PC-3 (cell line): Measurements from ENCODE around the gene FDXACB1. TPM values are rescaled to one million over a fixed set of nuclear protein-coding genes. Genes with fewer than 3 reads are reported as not detected.
"Not testable (repeated sequence)": the region's sequence is repeated elsewhere in the genome, so short reads cannot be mapped to it uniquely, and the experiment has no call there.

Experiments
- ATAC-seq: fragments of 200-7000 bp; cut with Tn5 transposase; 2 replicates; pipeline ENCODE4 v1.9.1; 2020; ENCODE audit warnings: mild to moderate bottlenecking, moderate library complexity
- BruUV-seq: library from RNA; stranded (reverse); fragments of 400-500 nt; replicated peaks from 2 replicates; lab custom pipeline; 2021; lab: Mats Ljungman, UMichigan
- CTCF ChIA-PET: fragments of 300-600 bp; sonication (Branson Sonifier 250); formaldehyde crosslinking; loops from one replicate; lab custom pipeline; 2022; ENCODE audit warnings: antibody characterized with exemption; lab: Charles Lee
- POLR2A ChIA-PET: fragments of 300-600 bp; sonication (Branson Sonifier 250); formaldehyde crosslinking; loops from one replicate; lab custom pipeline; 2022; ENCODE audit warnings: antibody characterized with exemption; ENCODE audit not compliant: unreplicated experiment; lab: Charles Lee
- DNase-seq: peaks from one replicate; pipeline ENCODE4 v3.0.0-alpha.2; 2015
- H2AFZ ChIP-seq: fragments of 300-600 bp; sonication (generic); 2 replicates; pipeline ENCODE4 v1.6.0; 2016; ENCODE audit warnings: antibody characterized with exemption, low read length
- H3F3A ChIP-seq: fragments of 300-600 bp; sonication (generic); one replicate; pipeline ENCODE4 v1.6.0; 2017; ENCODE audit warnings: antibody characterized with exemption, low read length, control low read depth, mild to moderate bottlenecking; ENCODE audit not compliant: unreplicated experiment
- H3K27ac ChIP-seq: fragments of 300-600 bp; sonication (generic); 2 replicates; pipeline ENCODE4 v1.5.1; 2016; ENCODE audit warnings: mild to moderate bottlenecking, low read length
- H3K27me3 ChIP-seq: fragments of 300-600 bp; sonication (generic); 2 replicates; pipeline ENCODE4 v1.6.1; 2016; ENCODE audit warnings: low read length, mixed read lengths
- H3K36me3 ChIP-seq: fragments of 300-600 bp; sonication (generic); 2 replicates; pipeline ENCODE4 v1.6.1; 2016; ENCODE audit warnings: low read depth, mixed run types, low read length, mixed read lengths
- H3K4me1 ChIP-seq: fragments of 300-600 bp; sonication (generic); 2 replicates; pipeline ENCODE4 v1.5.1; 2016; ENCODE audit warnings: low read length; ENCODE audit not compliant: insufficient read depth
- H3K4me2 ChIP-seq: fragments of 300-600 bp; sonication (generic); 2 replicates; pipeline ENCODE4 v1.6.0; 2016; ENCODE audit warnings: low read length
- H3K4me3 ChIP-seq: fragments of 300-600 bp; sonication (generic); 2 replicates; pipeline ENCODE4 v1.5.1; 2016; ENCODE audit warnings: mild to moderate bottlenecking, low read length, mixed read lengths
- H3K79me2 ChIP-seq: fragments of 300-600 bp; sonication (generic); 2 replicates; pipeline ENCODE4 v1.6.1; 2017; ENCODE audit warnings: low read length, mixed read lengths
- H3K9ac ChIP-seq: fragments of 300-600 bp; sonication (generic); 2 replicates; pipeline ENCODE4 v1.6.0; 2016; ENCODE audit warnings: mild to moderate bottlenecking, low read length
- H3K9me2 ChIP-seq: fragments of 300-600 bp; sonication (generic); replicated peaks from 2 replicates; pipeline ENCODE4 v1.6.1; 2016; ENCODE audit warnings: mixed run types, low read length, mixed read lengths
- H3K9me3 ChIP-seq: fragments of 300-600 bp; sonication (generic); 2 replicates; pipeline ENCODE4 v1.6.1; 2016; ENCODE audit warnings: low read length, mixed read lengths
- H4K20me1 ChIP-seq: fragments of 300-600 bp; sonication (generic); 2 replicates; pipeline ENCODE4 v1.6.1; 2016; ENCODE audit warnings: low read length, mixed read lengths
- EZH2 ChIP-seq: fragments of 300-600 bp; sonication (generic); IDR thresholded peaks from one replicate; pipeline ENCODE4 v1.6.1; 2017; ENCODE audit warnings: antibody characterized with exemption, mild to moderate bottlenecking, low read length; ENCODE audit not compliant: unreplicated experiment
- EZH2phosphoT487 ChIP-seq: fragments of 300-600 bp; sonication (generic); IDR thresholded peaks from 2 replicates; pipeline ENCODE4 v1.6.1; 2018; ENCODE audit warnings: mild to moderate bottlenecking, antibody characterized with exemption, low read length, borderline replicate concordance
- intact Hi-C: fragments of 100-400 bp; cut with micrococcal nuclease; formaldehyde crosslinking; loops from 2 replicates; pipeline ENCODE4 v1.9.0; 2023
- total RNA-seq: library from RNA; depleted of rRNA; stranded (reverse); fragments of >200 nt; gene quantifications from 2 replicates; pipeline ENCODE4 v1.2.3, GENCODE V29; 2014
- TF ChIP-seq, protein P1 (sequence below): fragments of 300-600 bp; sonication (generic); conservative IDR thresholded peaks from 2 replicates; pipeline ENCODE4 v1.5.1; 2017; ENCODE audit warnings: antibody characterized with exemption, low read depth, mild to moderate bottlenecking, low read length

Gene FDXACB1
- total RNA-seq, 1 experiment from 2014 or later: 3.0 TPM

DNA sequence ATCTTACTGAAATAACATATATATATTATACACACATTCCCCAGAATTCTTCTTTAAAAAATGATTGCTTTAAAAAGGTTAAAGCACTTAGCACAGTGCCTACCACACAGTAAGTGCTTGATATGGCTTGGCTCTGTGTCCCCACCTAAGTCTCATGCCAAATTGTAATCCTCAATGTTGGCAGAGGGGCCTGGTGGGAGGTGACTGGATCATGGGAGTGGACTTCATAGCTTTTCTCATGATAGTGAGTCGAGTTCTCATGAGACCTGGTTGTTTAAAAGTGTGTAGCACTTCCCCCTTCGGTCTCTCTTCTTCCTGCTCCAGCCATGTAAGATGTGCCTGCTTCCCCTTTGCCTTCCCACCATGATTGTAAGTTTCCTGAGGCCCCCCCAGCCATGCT lies 26.4 kb upstream of the FDXACB1 start:
- H4K20me1 ChIP-seq: no peaks in the 10 kb centered on the region
- no peak for DNase-seq
- no peak overlapping the region for H3K4me2 ChIP-seq
- H2AFZ ChIP-seq: no peak overlapping the region
- no TSS peak for BruUV-seq
- no peaks in the 10 kb centered on the region for H3K9me3 ChIP-seq
- no peak for ATAC-seq
- H3F3A ChIP-seq: no peaks in the 10 kb centered on the region
- no peaks in the 10 kb centered on the region for H3K36me3 ChIP-seq
- no peak overlapping the region for H3K4me3 ChIP-seq
- H3K9ac ChIP-seq: no peak overlapping the region
- intact Hi-C loops: no loop called here
- no peaks in the 10 kb centered on the region for H3K79me2 ChIP-seq
- ChIA-PET POLR2A (no interaction called here), CTCF (no interaction called here)
- 0 out of 2 replicates have a peak, but pooled peaks cover 5% of the 10 kb centered on the region for H3K27me3 ChIP-seq
- no peak for TF ChIP-seq EZH2phosphoT487
- TF ChIP-seq, protein P1, sequence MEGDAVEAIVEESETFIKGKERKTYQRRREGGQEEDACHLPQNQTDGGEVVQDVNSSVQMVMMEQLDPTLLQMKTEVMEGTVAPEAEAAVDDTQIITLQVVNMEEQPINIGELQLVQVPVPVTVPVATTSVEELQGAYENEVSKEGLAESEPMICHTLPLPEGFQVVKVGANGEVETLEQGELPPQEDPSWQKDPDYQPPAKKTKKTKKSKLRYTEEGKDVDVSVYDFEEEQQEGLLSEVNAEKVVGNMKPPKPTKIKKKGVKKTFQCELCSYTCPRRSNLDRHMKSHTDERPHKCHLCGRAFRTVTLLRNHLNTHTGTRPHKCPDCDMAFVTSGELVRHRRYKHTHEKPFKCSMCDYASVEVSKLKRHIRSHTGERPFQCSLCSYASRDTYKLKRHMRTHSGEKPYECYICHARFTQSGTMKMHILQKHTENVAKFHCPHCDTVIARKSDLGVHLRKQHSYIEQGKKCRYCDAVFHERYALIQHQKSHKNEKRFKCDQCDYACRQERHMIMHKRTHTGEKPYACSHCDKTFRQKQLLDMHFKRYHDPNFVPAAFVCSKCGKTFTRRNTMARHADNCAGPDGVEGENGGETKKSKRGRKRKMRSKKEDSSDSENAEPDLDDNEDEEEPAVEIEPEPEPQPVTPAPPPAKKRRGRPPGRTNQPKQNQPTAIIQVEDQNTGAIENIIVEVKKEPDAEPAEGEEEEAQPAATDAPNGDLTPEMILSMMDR: no peak
- TF ChIP-seq EZH2: no peak
- no peaks in the 10 kb centered on the region for H3K4me1 ChIP-seq
- no peak overlapping the region for H3K27ac ChIP-seq
- H3K9me2 ChIP-seq: no peaks in the 10 kb centered on the region

DNA sequence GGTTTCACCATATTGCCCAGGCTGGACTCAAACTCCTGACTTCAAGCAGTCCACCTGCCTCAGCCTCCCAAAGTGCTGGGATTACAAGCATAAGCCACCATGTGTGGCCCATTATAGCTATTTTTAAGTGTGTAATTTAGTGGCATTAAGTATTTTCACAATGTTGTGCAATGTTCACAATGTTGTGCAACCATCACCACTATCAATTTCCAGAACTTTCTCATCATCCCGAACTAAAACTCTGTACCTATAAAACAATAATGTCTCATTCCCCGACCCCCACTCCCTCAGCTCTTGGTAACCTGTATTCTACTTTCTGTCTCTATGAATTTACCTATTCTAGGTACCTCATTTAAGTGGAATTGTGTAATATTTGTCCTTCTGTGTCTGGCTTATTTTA lies 7.9 kb upstream of the FDXACB1 start:
- no peaks in the 10 kb centered on the region for H3K36me3 ChIP-seq
- H3F3A ChIP-seq: no peaks in the 10 kb centered on the region
- H3K9me3 ChIP-seq: no peaks in the 10 kb centered on the region
- POLR2A ChIA-PET: no interaction called here
- no peak overlapping the region for H3K9ac ChIP-seq
- H2AFZ ChIP-seq: no peak overlapping the region
- TF ChIP-seq EZH2 (no peak), EZH2phosphoT487 (no peak)
- TF ChIP-seq, protein P1: no peak
- no peak overlapping the region for H3K4me2 ChIP-seq
- H3K9me2 ChIP-seq: no peaks in the 10 kb centered on the region
- no peak for ATAC-seq
- no peak for DNase-seq
- no peak overlapping the region for H3K4me3 ChIP-seq
- no peaks in the 10 kb centered on the region for H3K4me1 ChIP-seq
- no peaks in the 10 kb centered on the region for H4K20me1 ChIP-seq
- no peak overlapping the region for H3K27ac ChIP-seq
- intact Hi-C loops: no loop called here
- BruUV-seq: no TSS peak
- H3K27me3 ChIP-seq: no peaks in the 10 kb centered on the region
- no peaks in the 10 kb centered on the region for H3K79me2 ChIP-seq
- CTCF ChIA-PET: no interaction called here

DNA sequence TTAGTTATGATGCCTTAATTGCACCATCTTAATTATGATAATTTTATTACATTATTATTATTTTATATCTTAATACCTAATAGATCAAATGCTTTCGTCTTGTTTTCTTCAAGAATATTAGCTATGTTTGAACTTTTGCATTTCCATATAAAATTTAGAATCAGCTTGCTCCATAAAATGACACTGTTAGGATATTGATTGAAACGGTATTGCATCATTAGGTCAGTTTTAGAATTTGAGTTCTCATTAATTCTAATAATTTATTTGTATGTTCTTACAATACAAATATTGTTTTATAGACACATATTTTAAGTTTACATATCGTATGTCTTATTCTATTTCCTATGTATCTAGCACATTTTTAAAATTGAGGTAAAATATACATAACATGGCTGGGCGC lies 7.1 kb upstream of the FDXACB1 start:
- H3K79me2 ChIP-seq: no peaks in the 10 kb centered on the region
- ATAC-seq (no peak), DNase-seq (no peak)
- H4K20me1 ChIP-seq: no peaks in the 10 kb centered on the region
- BruUV-seq: no TSS peak
- H3K4me1 ChIP-seq: no peaks in the 10 kb centered on the region
- CTCF ChIA-PET: no interaction called here
- no peak overlapping the region for H2AFZ ChIP-seq
- POLR2A ChIA-PET: no interaction called here
- TF ChIP-seq EZH2phosphoT487 (no peak), EZH2 (no peak)
- TF ChIP-seq, protein P1: no peak
- no peak overlapping the region for H3K27ac ChIP-seq
- no peak overlapping the region for H3K9ac ChIP-seq
- no peaks in the 10 kb centered on the region for H3K36me3 ChIP-seq
- H3K4me3 ChIP-seq: no peak overlapping the region
- H3K4me2 ChIP-seq: no peak overlapping the region
- intact Hi-C loops: no loop called here
- H3K27me3 ChIP-seq: no peaks in the 10 kb centered on the region
- H3K9me2 ChIP-seq: no peaks in the 10 kb centered on the region
- no peaks in the 10 kb centered on the region for H3F3A ChIP-seq
- H3K9me3 ChIP-seq: no peaks in the 10 kb centered on the region

DNA sequence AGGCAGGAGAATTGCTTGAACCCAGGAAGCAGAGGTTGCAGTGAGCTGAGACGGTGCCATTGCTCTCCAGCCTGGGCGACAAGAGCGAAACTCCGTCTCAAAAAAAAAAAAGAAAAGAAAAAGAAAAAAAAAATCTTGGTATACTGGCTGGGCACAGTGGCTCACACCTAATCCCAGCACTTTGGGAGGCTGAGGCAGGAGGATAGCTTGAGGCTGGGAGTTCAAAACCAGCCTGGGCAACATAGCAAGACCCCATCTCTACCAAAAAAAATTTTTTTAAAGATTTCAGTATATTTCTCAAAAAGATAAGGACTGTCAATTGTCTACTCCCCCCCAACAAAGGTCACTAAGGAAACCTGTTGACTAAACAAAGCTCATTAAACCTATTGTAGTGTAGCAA lies 6.1 kb upstream of the FDXACB1 start:
- CTCF ChIA-PET, H3K79me2 ChIP-seq, H3K27me3 ChIP-seq, H3F3A ChIP-seq, ATAC-seq, H3K9me2 ChIP-seq, intact Hi-C loops, H4K20me1 ChIP-seq, H3K4me3 ChIP-seq, H2AFZ ChIP-seq, BruUV-seq, H3K9ac ChIP-seq, POLR2A ChIA-PET, H3K9me3 ChIP-seq, DNase-seq, H3K4me2 ChIP-seq, H3K27ac ChIP-seq, H3K4me1 ChIP-seq, H3K36me3 ChIP-seq: not testable (repeated sequence)
